CD14-positive monocyte (primary cell): ENCODE results near the gene IMMP2L. TPM values are rescaled to one million over a fixed set of nuclear protein-coding genes. Genes with fewer than 3 reads are reported as not detected.

Source experiments
- DNase-seq, 3 donors: peaks; one replicate each; pipeline ENCODE4 v3.0.0-alpha.2; 2011 to 2022
- H2AFZ ChIP-seq: 2 replicates; pipeline ENCODE4 v1.6.0; 2012; ENCODE audit warnings: mild to moderate bottlenecking, low read depth, low read length, inconsistent platforms; ENCODE audit not compliant: insufficient read depth, poor library complexity, severe bottlenecking
- H3K27ac ChIP-seq, 2 donors: 1 replicate in 1 of 2; 2 replicates in 1 of 2; pipeline ENCODE4 v1.5.1; 2012 to 2013; ENCODE audit warnings: low read length in 2 of 2, control low read depth in 1 of 2, inconsistent platforms in 1 of 2, low read depth in 1 of 2, mild to moderate bottlenecking in 1 of 2
- H3K27me3 ChIP-seq, 2 donors: one replicate each; pipeline versions ENCODE4 v1.6.0 to v1.6.1; 2011 to 2013; ENCODE audit warnings: low read length in 2 of 2; ENCODE audit not compliant: control insufficient read depth in 2 of 2, insufficient read depth in 2 of 2
- H3K36me3 ChIP-seq, 2 donors: replicated peaks in 1 of 2; 1 replicate in 1 of 2; 2 replicates in 1 of 2; pipeline versions ENCODE4 v1.5.1 to v1.6.1; 2012 to 2013; ENCODE audit warnings: low read length in 2 of 2, control low read depth in 1 of 2, inconsistent platforms in 1 of 2, mild to moderate bottlenecking in 1 of 2; ENCODE audit not compliant: insufficient read depth in 2 of 2, control insufficient read depth in 1 of 2
- H3K4me1 ChIP-seq, 2 donors: 1 replicate in 1 of 2; 2 replicates in 1 of 2; pipeline versions ENCODE4 v1.5.1 to v1.6.1; 2012 to 2013; ENCODE audit warnings: low read length in 2 of 2, control low read depth in 1 of 2, inconsistent platforms in 1 of 2, mild to moderate bottlenecking in 1 of 2, moderate library complexity in 1 of 2; ENCODE audit not compliant: insufficient read depth in 2 of 2, control insufficient read depth in 1 of 2
- H3K4me2 ChIP-seq: replicated peaks from 2 replicates; pipeline ENCODE3; 2012; ENCODE audit warnings: low read length, moderate library complexity, mild to moderate bottlenecking; ENCODE audit not compliant: poor library complexity, severe bottlenecking; ENCODE audit errors: extremely low read depth
- H3K4me3 ChIP-seq, 3 experiments: fragments of 200-600 bp in 1 of 3; sonication (generic) in 1 of 3; replicated peaks in 1 of 3; 1 replicate in 2 of 3; 2 replicates in 1 of 3; pipeline ENCODE4 v1.5.1; 2011 to 2013; ENCODE audit warnings: low read length in 3 of 3, mild to moderate bottlenecking in 3 of 3, control low read depth in 2 of 3, low read depth in 2 of 3, inconsistent platforms in 1 of 3, moderate library complexity in 1 of 3
- H3K79me2 ChIP-seq: 2 replicates; pipeline ENCODE4 v1.6.0; 2012; ENCODE audit warnings: mild to moderate bottlenecking, control low read depth, inconsistent platforms, low read length, moderate library complexity; ENCODE audit not compliant: insufficient read depth
- H3K9ac ChIP-seq: 2 replicates; pipeline ENCODE4 v1.6.0; 2017; ENCODE audit warnings: low read length, mild to moderate bottlenecking; ENCODE audit not compliant: insufficient read depth, poor library complexity, severe bottlenecking
- H3K9me3 ChIP-seq, 2 donors: replicated peaks in 1 of 2; 1 replicate in 1 of 2; 2 replicates in 1 of 2; pipeline versions ENCODE4 v1.5.1 to v1.6.1; 2012 to 2013; ENCODE audit warnings: low read length in 2 of 2, control low read depth in 1 of 2; ENCODE audit not compliant: control insufficient read depth in 1 of 2, insufficient read depth in 1 of 2
- H4K20me1 ChIP-seq: 2 replicates; pipeline ENCODE4 v1.6.0; 2012; ENCODE audit warnings: mild to moderate bottlenecking, low read length, control low read depth, moderate library complexity; ENCODE audit not compliant: insufficient read depth
- H3K27ac Mint-ChIP-seq, 7 donors: one replicate each; pipeline ENCODE4 v1.8.0; 2020; ENCODE audit warnings: mild to moderate bottlenecking in 7 of 7, mixed read lengths in 7 of 7, moderate library complexity in 6 of 7, inconsistent platforms in 2 of 7
- H3K27me3 Mint-ChIP-seq, 3 donors: one replicate each; pipeline ENCODE4 v1.8.0; 2021 to 2022; ENCODE audit warnings: low read depth in 3 of 3, mild to moderate bottlenecking in 3 of 3, mixed read lengths in 3 of 3, moderate library complexity in 3 of 3, inconsistent platforms in 1 of 3
- H3K36me3 Mint-ChIP-seq, 2 donors: one replicate each; pipeline ENCODE4 v1.8.0; 2020; ENCODE audit warnings: mixed read lengths in 2 of 2, inconsistent platforms in 1 of 2, mild to moderate bottlenecking in 1 of 2
- H3K4me1 Mint-ChIP-seq: one replicate; pipeline ENCODE4 v1.8.0; 2020; ENCODE audit warnings: mild to moderate bottlenecking, mixed read lengths
- H3K4me3 Mint-ChIP-seq, 2 donors: one replicate each; pipeline ENCODE4 v1.8.0; 2020; ENCODE audit warnings: mild to moderate bottlenecking in 2 of 2, mixed read lengths in 2 of 2, moderate library complexity in 1 of 2
- H3K9me3 Mint-ChIP-seq, 7 donors: one replicate each; pipeline ENCODE4 v1.8.0; 2020 to 2022; ENCODE audit warnings: mixed read lengths in 7 of 7, mild to moderate bottlenecking in 6 of 7, moderate library complexity in 6 of 7, inconsistent platforms in 2 of 7
- CTCF ChIP-seq: fragments of 200-600 bp; IDR thresholded peaks from one replicate; pipeline ENCODE4 v1.8.0; 2022; ENCODE audit warnings: antibody characterized with exemption, mild to moderate bottlenecking
- WGBS: methylation state at CpG from one replicate; pipeline ENCODE4 v1.1.5; 2013; ENCODE audit warnings: missing lambda C conversion rate; ENCODE audit not compliant: insufficient coverage; 5-methylcytosine and 5-hydroxymethylcytosine counted together
- intact Hi-C, 2 donors: fragments of 100-400 bp; cut with micrococcal nuclease; formaldehyde crosslinking; loops; one replicate each; pipeline versions ENCODE4 v1.15.0 to v1.15.1; 2023
- polyA plus RNA-seq, 3 donors: library from polyadenylated mRNA; depleted of rRNA in 1 of 3; unstranded in 2 of 3; stranded (reverse) in 1 of 3; fragments of 300-500 nt in 2 of 3; fragments of >200 nt in 1 of 3; fragmentation: Illumina TruSeq in 2 of 3; gene quantifications; 1 replicate in 2 of 3; 2 replicates in 1 of 3; pipeline ENCODE4 v1.2.3, GENCODE V29; 2012 to 2021

IMMP2L gene
- polyA plus RNA-seq, 3 donors: 1.9 to 6.4 (median 6.2) TPM

- H4K20me1 ChIP-seq: no peaks in the 10 kb centered on the region
- Mint-ChIP-seq H3K36me3 (no peaks in the 10 kb centered on the region), H3K27ac (no peak overlapping the region), H3K9me3 (peaks cover 0 to 10% (median 3%) of the 10 kb centered on the region in 7 donors), H3K4me3 (no peak overlapping the region), H3K27me3 (no peaks in the 10 kb centered on the region), H3K4me1 (no peaks in the 10 kb centered on the region)
- no peaks in the 10 kb centered on the region for H3K4me1 ChIP-seq
- no peak overlapping the region for H3K9ac ChIP-seq
- intact Hi-C loops: no loop called here
- TF ChIP-seq CTCF: no peak
- no peak overlapping the region for H3K4me2 ChIP-seq
- no peak overlapping the region for H3K27ac ChIP-seq
- H3K27me3 ChIP-seq: no peaks in the 10 kb centered on the region
- H3K79me2 ChIP-seq: no peaks in the 10 kb centered on the region
- no peaks in the 10 kb centered on the region for H3K36me3 ChIP-seq
- no peaks in the 10 kb centered on the region for H3K9me3 ChIP-seq
- no peak overlapping the region for H2AFZ ChIP-seq
- no CpG with 5 or more reads among the region's 3 CpGs for WGBS
- no peak overlapping the region for H3K4me3 ChIP-seq
- no peak for DNase-seq
These were observed 179.2 kb downstream of the IMMP2L start for GRCh38 chr7:111383133-111383532.

GRCh38 chr7:111381590-111381989 lies 180.7 kb downstream of the IMMP2L start:
- Mint-ChIP-seq H3K36me3 (no peaks in the 10 kb centered on the region), H3K27ac (no peak overlapping the region), H3K4me1 (no peaks in the 10 kb centered on the region), H3K4me3 (no peak overlapping the region), H3K27me3 (no peaks in the 10 kb centered on the region), H3K9me3 (peaks cover 0 to 7% (median 2%) of the 10 kb centered on the region in 7 donors)
- no peak for TF ChIP-seq CTCF
- intact Hi-C loops: no loop called here
- H4K20me1 ChIP-seq: no peaks in the 10 kb centered on the region
- DNase-seq: no peak
- H3K27ac ChIP-seq: no peak overlapping the region
- H3K79me2 ChIP-seq: no peaks in the 10 kb centered on the region
- H3K9me3 ChIP-seq: no peaks in the 10 kb centered on the region
- H3K4me2 ChIP-seq: no peak overlapping the region
- no peak overlapping the region for H3K9ac ChIP-seq
- WGBS: no CpG with 5 or more reads among the region's 2 CpGs
- no peaks in the 10 kb centered on the region for H3K36me3 ChIP-seq
- no peak overlapping the region for H3K4me3 ChIP-seq
- no peaks in the 10 kb centered on the region for H3K4me1 ChIP-seq
- H3K27me3 ChIP-seq: no peaks in the 10 kb centered on the region
- H2AFZ ChIP-seq: no peak overlapping the region
